HG02763 (cell line): ENCODE data around the gene RHOV.

Experiments used
- ATAC-seq: cut with Tn5 transposase; IDR thresholded peaks from one replicate; pipeline ENCODE4 v1.9.1; 2021; ENCODE audit warnings: mild to moderate bottlenecking, moderate library complexity; ENCODE audit not compliant: unreplicated experiment

Gene RHOV

DNA sequence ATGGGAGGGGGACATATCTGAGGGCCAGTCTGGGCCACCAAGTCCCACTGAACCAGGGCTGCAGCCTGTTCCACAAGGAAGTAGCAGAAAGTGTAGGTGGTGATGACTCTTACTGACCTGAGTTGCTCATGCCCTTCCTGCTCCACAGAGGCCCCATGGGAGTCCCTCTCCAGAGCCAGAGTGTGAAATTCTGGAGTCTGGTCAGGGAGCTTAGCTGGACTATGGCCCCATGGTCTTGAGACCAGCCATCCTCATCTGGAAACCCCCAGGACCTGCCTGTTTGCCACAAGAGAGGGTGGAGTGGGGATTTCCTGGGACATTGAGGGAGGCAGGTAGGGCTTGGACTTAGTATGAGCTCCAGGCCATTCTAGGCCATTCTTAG is 27.2 kb downstream of the RHOV start:
- no peak for ATAC-seq

DNA sequence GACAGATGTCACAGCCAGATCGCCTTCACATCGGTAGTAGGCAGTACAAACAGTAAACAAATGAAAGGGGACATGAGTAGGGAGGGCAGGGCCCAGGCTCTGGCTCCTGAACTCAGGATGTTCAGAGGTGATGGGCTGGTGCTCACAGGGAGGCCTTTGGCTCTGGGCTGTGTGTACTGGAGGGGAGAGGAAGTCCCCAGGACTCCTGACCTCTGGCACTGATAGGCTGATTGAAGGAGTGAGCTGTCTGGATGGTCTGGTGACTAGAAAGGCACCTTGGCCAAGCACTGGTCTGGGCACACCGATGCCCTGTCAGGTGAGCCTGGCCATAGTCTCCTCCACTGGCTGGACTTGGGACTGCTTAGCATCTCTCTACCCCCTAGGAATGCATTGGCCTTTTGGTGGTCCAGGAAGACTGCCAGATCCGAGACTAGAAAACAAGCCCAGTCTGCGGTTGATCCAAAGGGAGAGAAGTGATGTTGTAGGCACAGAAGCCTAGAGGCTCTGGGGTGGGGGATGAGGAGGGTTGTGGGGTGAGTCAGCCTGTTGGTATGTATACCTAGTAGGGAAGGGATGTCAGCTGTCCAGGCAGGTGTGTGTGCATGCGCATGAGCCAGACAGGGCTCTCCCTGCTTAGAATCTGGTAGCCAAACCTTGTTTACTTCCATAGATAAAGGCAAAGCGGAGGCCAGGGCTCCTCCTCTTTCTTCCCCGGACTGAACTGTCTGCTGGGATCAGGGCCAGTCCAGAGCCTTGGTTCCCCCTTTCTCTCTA is 28.3 kb downstream of the RHOV start:
- ATAC-seq, result no peak

DNA sequence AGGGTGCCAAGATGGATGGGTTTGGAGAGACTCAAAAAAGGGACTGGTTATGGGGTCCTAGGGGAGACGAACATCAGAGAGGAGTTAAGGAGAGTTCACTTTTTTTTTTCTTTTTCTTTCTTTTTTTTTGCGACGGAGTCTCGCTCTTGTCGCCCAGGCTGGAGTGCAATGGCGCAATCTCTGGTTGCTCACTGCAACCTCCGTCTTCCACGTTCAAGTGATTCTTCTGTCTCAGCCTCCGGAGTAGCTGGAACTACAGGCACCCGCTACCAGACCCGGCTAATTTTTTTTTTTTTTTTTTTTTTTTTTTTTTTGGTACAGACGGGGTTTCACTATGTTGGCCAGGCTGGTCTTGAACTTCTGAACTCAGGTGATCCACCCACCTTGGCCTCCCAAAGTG is 29.0 kb downstream of the RHOV start:
- ATAC-seq, result no peak

DNA sequence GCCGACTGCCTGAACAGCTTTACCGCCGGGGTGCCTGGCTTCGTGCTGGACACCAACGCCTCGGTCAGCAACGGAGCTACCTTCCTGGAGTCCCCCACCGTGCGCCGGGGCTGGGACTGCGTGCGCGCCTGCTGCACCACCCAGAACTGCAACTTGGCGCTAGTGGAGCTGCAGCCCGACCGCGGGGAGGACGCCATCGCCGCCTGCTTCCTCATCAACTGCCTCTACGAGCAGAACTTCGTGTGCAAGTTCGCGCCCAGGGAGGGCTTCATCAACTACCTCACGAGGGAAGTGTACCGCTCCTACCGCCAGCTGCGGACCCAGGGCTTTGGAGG is 29.4 kb downstream of the RHOV start:
- no peak for ATAC-seq

DNA sequence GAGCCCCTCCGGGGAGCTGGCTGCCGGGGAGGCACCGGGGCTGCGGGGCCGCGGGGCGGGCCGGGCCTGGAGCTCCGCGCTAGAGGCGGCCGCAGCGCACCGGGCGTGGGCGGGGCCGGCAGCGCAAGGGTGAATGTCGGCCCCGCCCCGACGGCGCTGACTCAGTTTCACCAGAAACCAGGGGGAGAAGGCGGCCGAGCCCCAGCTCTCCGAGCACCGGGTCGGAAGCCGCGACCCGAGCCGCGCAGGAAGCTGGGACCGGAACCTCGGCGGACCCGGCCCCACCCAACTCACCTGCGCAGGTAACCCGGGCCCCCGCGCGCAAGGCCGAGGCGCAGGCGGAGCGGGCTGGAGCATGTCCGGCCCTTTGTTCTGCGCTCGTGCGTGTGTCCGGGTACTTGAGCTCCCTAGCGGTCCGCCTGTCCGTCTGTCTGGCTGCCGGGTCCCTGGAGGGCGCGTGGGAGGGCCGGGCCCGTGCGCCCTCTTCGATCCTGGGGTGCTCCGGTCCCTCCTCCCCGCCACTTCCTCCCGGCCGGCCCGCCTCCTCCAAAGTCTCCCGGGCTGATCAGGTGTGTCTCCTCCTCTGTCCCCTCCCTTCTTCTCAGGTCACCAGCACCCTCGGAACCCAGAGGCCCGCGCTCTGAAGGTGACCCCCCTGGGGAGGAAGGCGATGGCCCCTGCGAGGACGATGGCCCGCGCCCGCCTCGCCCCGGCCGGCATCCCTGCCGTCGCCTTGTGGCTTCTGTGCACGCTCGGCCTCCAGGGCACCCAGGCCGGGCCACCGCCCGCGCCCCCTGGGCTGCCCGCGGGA is 29.9 kb downstream of the RHOV start, which contains the start of gene SPINT1:
SPINT1 (plus strand) TSS at position 164 of the 811 bp plus-strand sequence; CDS start at position 671, 507 bp downstream.
- ATAC-seq, result no peak

DNA sequence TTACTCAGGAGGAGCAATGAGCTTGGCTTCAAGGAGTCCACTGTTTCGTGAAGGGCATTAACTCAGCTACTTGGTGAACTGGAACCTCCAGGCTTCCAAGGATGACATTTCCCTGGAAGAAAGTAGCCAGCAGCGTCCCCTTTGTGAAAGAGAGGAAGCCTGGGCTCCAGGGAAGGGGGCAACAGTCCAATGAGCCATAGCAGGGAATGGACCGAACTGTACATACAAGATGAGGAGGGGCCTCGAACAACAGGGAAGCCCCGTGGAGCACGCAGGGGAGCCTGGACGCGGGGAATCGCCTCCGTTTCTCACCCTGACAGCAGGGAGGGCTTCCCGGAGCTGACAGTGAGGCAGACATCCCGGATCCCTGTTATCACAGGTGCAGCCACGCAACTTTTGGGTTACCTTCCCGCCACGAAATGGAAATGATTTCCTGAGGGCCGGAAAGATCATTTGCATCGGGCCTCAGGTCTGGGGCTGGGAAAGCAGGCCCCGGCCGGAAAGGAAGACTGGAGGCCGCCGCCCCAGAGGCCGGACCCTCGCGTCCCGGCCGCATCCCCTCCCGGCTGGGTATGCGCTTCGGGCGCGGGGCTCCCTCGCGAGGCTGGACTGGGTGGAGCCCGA is 30.7 kb downstream of the RHOV start:
- ATAC-seq, result no peak

DNA sequence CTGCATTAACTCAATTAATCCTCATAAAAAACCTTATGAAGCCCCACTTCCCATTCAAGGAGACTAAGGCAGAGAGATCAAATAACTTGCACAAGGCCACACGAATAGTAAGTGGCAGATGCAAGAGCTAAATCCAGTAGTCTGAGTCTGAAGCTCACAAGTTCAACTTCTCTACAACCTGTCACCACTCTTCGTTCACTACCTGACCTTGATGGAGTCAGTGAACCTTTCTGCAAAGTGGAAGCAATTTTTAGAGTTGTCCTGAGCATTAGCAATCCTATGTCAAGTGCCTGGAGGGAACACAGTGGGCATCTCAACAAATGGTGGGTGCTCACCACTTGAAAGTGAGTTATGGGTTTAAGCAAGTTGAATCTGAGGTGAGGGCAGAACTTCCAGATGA is 32.3 kb downstream of the RHOV start:
- no peak for ATAC-seq

DNA sequence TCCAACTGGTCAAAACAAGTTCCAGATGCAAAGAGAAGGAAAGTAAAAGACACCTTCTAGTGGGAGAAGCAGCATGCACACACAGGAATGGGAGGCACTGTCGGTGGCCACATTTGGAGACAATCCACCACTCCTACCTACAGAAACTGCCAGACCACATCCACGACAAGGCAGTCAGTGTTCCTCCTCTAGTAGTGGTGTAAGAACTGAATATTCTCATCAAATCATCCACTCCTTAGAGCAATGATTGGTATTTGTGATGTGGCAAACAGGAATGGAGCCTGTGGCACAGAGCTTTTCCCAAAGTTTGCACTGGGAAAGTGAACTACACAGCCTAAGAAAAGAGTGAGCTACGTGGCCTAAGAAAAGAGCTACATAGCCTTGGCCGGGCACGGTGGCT is 35.3 kb downstream of the RHOV start:
- no peak for ATAC-seq

DNA sequence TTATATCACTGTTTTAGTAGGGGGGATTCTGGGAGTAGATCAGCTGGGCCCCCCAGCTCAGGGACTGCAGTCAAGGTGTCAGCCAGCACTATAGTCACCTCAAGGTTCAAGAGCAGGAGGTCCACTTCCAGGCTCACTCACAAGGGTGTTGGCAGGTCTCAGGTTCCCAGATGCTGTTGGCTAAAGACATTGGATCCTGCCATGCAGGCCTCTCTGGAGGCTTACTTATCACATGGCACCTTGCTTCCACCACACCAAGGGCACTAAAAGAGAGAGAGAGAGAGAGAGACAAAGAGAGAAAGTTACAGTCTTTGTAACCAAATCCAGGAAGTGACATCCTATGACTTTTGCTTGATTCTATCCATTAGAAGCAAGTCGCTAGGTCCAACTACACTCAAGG is 38.0 kb downstream of the RHOV start:
- no peak for ATAC-seq

DNA sequence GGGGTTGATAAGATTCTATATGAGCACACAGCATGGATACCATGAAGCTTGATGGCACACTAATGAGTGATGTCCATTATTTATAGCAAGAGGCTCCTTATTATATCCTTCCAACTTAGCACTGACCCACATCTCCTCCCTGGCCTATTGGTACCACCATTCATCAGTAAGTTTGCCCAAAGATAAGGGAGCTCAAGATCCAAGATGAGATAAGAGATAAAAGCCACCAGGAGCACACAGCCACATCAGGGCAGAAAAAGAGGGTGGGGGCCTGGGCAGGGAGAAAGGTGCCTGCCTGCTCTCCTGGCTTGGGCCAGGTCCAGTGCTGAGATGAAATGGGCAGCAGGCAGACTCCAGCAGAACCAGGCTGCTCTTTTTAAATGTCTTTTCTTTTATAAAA is 41.1 kb downstream of the RHOV start:
- ATAC-seq, result no peak

DNA sequence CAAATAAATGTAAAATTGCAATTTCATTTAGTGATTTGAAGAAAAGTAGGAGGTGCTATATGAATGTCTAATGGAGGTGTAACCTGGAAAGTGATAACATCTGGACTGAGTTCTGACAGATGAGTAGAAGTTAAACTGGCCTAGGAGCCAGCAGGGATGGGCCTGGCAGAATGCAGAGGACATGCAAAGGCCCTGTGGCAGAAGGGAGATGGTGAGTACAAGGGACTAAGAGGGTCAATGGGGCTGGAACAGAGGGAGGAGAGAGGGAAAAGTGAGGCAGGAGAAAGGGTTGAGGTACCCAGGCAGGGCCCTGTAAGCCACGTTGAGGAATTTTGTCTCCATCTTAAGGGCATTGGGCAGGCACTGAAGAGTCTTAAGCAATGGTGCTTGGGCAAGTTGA is 42.2 kb downstream of the RHOV start:
- no peak for ATAC-seq

DNA sequence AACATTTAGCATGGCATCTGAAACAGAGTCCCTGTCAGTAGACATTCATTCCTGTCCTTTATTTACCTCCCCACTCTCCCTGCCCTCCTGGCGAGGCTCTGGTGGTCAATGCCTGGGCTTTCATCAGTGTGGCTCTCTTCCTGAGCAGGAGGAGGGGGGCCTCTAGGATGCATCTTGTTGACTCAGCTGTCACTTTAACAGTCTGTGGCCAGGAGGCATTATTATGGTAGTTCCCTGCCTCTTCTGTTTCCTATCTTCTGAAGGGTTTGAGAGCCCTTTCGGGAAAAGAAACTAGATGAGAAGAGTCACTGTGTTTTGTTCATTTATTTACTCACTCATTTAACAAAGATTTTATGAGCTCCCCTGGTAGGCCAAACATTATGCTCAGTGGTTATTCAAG is 43.1 kb downstream of the RHOV start:
- ATAC-seq, result no peak

DNA sequence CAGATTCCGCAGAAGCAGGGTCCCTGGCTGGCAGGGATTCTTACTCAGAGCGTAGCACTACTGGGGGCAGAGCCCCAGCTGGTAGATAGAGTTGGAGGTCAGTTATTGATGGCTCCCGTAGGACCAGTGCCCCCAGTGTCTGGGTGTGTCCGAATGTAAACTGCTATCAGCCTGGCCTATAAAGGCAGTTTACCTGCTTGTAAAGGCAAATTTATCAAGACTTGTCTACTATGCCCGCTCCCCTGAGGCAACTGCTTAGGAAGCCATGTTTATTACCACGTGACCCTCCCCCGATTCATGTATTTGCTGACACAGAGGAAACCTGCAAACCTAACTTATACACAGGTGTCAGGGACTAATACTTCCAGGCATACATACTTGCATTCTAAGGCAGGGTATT is 44.9 kb downstream of the RHOV start:
- no peak for ATAC-seq

DNA sequence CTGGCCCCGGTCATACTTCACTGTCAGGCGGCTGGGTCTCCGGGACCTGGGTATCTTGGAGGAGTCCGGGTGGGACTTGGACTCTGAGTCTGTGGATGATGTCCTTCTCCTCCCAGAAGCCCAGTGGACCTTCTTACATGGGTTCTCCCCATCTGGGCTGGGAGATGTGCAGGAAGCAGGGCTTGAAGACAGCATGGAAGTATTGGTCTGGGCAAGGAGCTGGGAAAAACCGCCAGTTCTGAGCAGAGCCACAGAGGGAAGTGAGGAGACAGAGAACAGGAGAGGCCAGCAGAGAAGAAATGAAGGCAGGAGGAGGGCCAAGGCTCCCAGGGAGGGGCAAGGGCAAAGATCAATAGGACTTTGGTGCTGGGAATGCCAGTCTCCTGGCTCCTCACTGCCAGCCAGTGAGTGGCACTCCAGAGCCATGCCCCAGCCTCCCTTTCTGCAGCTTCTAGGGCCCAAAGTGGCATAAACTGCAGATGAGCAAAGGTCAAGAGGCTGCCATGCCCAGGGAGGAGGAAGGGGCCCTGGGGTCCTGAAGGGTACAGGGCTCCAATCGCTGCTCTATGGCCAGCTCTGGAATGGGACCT is 45.5 kb downstream of the RHOV start, which contains the start of gene PPP1R14D:
PPP1R14D (minus strand) TSS at position 262 of the 590 bp plus-strand sequence; CDS start at position 195, 67 bp downstream.
- ATAC-seq, result no peak

DNA sequence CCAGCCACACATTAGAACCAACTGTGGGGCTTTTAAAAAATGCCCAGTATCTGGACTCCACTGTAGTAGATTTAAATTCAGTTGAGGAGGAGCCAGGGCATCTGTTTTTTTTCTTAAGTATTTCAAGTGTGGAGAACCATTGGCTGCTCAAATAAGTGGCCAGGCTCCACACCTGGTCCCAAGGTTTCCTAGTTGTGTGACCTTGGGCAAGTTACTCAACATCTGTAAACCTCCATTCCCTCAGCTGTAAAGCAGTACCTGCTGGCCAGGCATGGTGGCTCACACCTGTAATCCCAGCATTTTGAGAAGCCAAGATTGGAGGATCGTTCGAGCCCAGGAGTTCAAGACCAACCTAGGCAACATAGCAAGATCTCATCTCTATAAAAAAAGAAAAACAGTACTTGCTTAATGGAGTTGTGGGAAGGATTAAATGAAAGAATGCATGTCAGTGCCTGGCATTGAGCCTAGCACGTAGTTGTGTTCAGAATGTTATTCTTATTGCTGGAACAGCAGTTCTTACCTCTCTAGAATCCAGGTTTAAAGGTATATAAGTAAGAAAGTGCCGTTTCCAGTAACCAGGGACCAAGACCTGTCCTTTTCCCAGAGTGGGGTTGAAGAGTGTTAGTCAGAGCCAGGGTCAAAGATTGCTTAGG is 47.5 kb downstream of the RHOV start:
- no peak for ATAC-seq

DNA sequence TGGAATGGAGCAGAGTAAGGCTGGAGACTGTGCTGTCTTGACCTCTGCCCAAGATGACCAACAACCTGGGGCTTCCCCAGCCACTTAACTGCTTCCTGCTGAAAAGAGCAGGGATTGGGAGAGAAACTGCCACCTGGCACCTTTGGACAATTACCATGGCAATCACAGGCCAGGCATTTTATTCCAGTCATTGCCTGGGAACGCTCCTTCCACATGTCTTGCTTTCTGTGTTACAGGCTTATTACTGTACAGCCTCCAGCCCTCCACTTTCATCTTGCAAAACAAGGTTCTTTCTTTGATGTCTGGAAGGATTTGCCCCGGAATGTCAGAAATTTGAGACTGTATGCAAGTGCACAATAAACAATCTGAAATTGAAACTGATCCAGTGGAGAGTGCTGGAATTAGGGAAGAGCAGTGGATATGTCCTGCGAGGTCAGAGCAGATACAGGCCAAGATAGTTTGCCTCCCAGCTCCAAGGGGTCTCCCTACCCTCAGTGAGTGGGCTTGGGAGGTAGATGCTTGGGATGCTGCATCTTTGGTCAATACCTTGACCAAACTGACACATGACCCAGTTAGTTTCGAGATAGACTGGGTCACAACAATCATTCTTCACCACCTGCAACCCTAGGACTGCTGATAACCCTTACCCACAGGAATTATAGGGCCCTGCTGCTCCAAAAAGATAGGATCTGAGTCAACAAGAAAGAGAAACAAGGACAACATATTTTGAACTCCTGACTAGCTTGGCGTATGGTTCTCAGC is 48.2 kb downstream of the RHOV start:
- no peak for ATAC-seq

DNA sequence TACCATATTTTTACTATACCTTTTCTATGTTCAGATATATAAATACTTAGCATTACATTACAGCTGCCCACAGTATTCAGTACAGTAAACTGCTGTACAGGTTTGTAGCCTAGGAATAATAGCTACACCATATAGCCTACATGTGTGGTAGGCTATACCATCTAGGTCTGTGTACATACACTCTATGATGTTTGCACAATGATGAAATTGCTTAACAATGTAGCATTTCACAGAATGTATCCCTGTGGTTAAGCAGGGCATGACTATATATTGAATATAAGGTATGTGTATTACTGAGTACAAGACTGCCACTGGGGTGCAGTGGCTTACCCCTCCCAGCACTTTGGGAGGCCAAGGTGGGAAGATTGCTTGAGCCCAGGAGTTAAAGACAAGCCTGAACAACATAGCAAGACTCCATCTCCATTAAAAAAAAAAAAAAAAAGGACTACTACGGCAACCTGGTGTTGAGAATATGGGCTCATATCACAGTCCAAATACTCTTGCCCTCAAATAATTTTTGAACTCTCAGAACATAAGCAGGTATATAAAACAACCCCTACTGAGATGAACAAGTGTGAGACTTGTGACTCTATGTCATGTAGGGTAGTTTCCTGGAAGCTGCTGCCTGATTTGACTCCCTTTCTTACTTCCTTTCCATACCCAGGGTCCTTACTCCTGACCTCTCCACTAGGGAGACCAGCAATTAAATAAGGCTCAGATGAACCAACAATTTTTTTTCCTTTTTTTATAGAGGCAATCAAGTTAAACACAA is 50.3 kb downstream of the RHOV start:
- ATAC-seq, result no peak
